Neuronal stem cell (in vitro differentiated cells): Measurements from ENCODE around the gene ZNF488.

Source experiments
- DNase-seq: peaks from one replicate; pipeline ENCODE4 v3.0.0-alpha.2; 2013; ENCODE audit warnings: low spot score
- H2AFZ ChIP-seq: one replicate; pipeline ENCODE4 v1.6.1; 2013; ENCODE audit warnings: mild to moderate bottlenecking, low read length, inconsistent platforms
- H2AK5ac ChIP-seq: 2 replicates; pipeline ENCODE4 v1.6.1; 2013; ENCODE audit warnings: low read depth, mild to moderate bottlenecking, inconsistent platforms, low read length, moderate library complexity, mixed read lengths
- H2BK120ac ChIP-seq: 2 replicates; pipeline ENCODE4 v1.6.1; 2013; ENCODE audit warnings: low read depth, mild to moderate bottlenecking, inconsistent platforms, low read length, moderate library complexity, mixed read lengths
- H2BK12ac ChIP-seq: one replicate; pipeline ENCODE4 v1.6.1; 2013; ENCODE audit warnings: low read length, inconsistent platforms
- H2BK15ac ChIP-seq: 2 replicates; pipeline ENCODE4 v1.6.1; 2013; ENCODE audit warnings: mild to moderate bottlenecking, low read length, inconsistent platforms, mixed read lengths
- H2BK5ac ChIP-seq: one replicate; pipeline ENCODE4 v1.6.1; 2013; ENCODE audit warnings: inconsistent platforms, mild to moderate bottlenecking, low read length, moderate library complexity
- H3K14ac ChIP-seq: one replicate; pipeline ENCODE4 v1.6.1; 2013; ENCODE audit warnings: low read length, inconsistent platforms
- H3K18ac ChIP-seq: 2 replicates; pipeline ENCODE4 v1.6.1; 2013; ENCODE audit warnings: low read length, inconsistent platforms
- H3K23ac ChIP-seq: 2 replicates; pipeline ENCODE4 v1.6.1; 2013; ENCODE audit warnings: low read depth, mild to moderate bottlenecking, mixed read lengths, low read length, inconsistent platforms; ENCODE audit not compliant: poor library complexity
- H3K27ac ChIP-seq: replicated peaks from 3 replicates; pipeline ENCODE4 v1.5.1; 2013; ENCODE audit warnings: low read length, inconsistent platforms
- H3K27me3 ChIP-seq, 3 experiments: 2 replicates each; pipeline ENCODE4 v1.6.1; 2013; ENCODE audit warnings: low read length in 3 of 3, mild to moderate bottlenecking in 2 of 3, inconsistent platforms in 1 of 3, low read depth in 1 of 3, mixed read lengths in 1 of 3, moderate library complexity in 1 of 3; ENCODE audit not compliant: control insufficient read depth in 3 of 3, insufficient read depth in 3 of 3
- H3K36me3 ChIP-seq, 2 donors: replicated peaks in 1 of 2; 2 replicates each; pipeline ENCODE4 v1.6.1; 2013; ENCODE audit warnings: low read length in 2 of 2; ENCODE audit not compliant: control insufficient read depth in 2 of 2, insufficient read depth in 2 of 2
- H3K4ac ChIP-seq: 2 replicates; pipeline ENCODE4 v1.6.1; 2013; ENCODE audit warnings: inconsistent platforms, mild to moderate bottlenecking, low read length, moderate library complexity
- H3K4me1 ChIP-seq, 2 donors: 1 replicate in 1 of 2; 2 replicates in 1 of 2; pipeline ENCODE4 v1.6.1; 2013; ENCODE audit warnings: low read length in 2 of 2, low read depth in 1 of 2; ENCODE audit not compliant: control insufficient read depth in 2 of 2, insufficient read depth in 1 of 2
- H3K4me2 ChIP-seq: one replicate; pipeline ENCODE4 v1.6.1; 2013; ENCODE audit warnings: mild to moderate bottlenecking, low read length, inconsistent platforms; ENCODE audit not compliant: insufficient read depth, poor library complexity, severe bottlenecking
- H3K4me3 ChIP-seq, 2 donors: 2 replicates each; pipeline ENCODE4 v1.5.1; 2013; ENCODE audit warnings: low read length in 2 of 2, mild to moderate bottlenecking in 2 of 2, inconsistent platforms in 1 of 2, moderate library complexity in 1 of 2
- H3K79me1 ChIP-seq: one replicate; pipeline ENCODE4 v1.6.1; 2013; ENCODE audit warnings: low read depth, mild to moderate bottlenecking, inconsistent platforms, low read length, moderate library complexity
- H3K9ac ChIP-seq: one replicate; pipeline ENCODE4 v1.6.1; 2013; ENCODE audit warnings: mild to moderate bottlenecking, low read depth, low read length, inconsistent platforms; ENCODE audit not compliant: poor library complexity
- H3K9me3 ChIP-seq, 2 donors: replicated peaks in 1 of 2; 2 replicates each; pipeline versions ENCODE3 to v1.6.1; 2013; ENCODE audit warnings: low read length in 2 of 2, mild to moderate bottlenecking in 2 of 2, inconsistent platforms in 1 of 2, low read depth in 1 of 2, mixed read lengths in 1 of 2, moderate library complexity in 1 of 2; ENCODE audit not compliant: control insufficient read depth in 2 of 2, insufficient read depth in 1 of 2
- H4K8ac ChIP-seq: one replicate; pipeline ENCODE4 v1.6.1; 2013; ENCODE audit warnings: low read depth, mild to moderate bottlenecking, inconsistent platforms, low read length, moderate library complexity
- H4K91ac ChIP-seq: one replicate; pipeline ENCODE4 v1.6.1; 2013; ENCODE audit warnings: low read length, low read depth, mild to moderate bottlenecking, inconsistent platforms; ENCODE audit not compliant: poor library complexity
- WGBS, 2 donors: extraction: QIAGEN DNeasy Blood & Tissue Kit; methylation state at CpG; one replicate each; pipeline ENCODE4 v1.1.7; 2013; ENCODE audit warnings: missing lambda C conversion rate in 2 of 2, mixed read lengths in 1 of 2; ENCODE audit not compliant: insufficient read length in 2 of 2, insufficient replicate concordance in 1 of 2; ENCODE audit errors: extremely low coverage in 2 of 2; 5-methylcytosine and 5-hydroxymethylcytosine counted together

Gene ZNF488

DNA sequence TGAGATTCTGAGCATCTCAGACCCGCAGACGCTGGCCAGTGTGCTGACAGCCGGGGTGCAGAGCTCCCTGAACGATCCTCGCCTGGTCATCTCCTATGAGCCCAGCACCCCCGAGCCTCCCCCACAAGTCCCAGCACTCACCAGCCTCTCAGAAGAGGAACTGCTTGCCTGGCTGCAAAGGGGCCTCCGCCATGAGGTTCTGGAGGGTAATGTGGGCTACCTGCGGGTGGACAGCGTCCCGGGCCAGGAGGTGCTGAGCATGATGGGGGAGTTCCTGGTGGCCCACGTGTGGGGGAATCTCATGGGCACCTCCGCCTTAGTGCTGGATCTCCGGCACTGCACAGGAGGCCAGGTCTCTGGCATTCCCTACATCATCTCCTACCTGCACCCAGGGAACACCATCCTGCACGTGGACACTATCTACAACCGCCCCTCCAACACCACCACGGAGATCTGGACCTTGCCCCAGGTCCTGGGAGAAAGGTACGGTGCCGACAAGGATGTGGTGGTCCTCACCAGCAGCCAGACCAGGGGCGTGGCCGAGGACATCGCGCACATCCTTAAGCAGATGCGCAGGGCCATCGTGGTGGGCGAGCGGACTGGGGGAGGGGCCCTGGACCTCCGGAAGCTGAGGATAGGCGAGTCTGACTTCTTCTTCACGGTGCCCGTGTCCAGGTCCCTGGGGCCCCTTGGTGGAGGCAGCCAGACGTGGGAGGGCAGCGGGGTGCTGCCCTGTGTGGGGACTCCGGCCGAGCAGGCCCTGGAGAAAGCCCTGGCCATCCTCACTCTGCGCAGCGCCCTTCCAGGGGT, 35.2 kb downstream of the ZNF488 start:
- Histone ChIP-seq H3K18ac (peak overlapping the region; percentile 36), H3K79me1 (no peaks in the 10 kb centered on the region), H3K4me1 (no peaks in the 10 kb centered on the region), H3K27me3 (peaks cover 0 to 8% (median 0%) of the 10 kb centered on the region in 3 experiments), H2AK5ac (no peak overlapping the region), H3K36me3 (no peaks in the 10 kb centered on the region), H2BK15ac (no peak overlapping the region), H4K91ac (no peak overlapping the region), H2BK5ac (no peak overlapping the region), H2BK120ac (no peak overlapping the region), H3K4me3 (no peak overlapping the region), H2AFZ (no peak overlapping the region), H3K9ac (peak overlapping the region; percentile 63), H3K9me3 (peaks cover 0 to 1% of the 10 kb centered on the region in 2 donors), H2BK12ac (no peak overlapping the region), H3K23ac (no peak overlapping the region), H3K4me2 (no peak overlapping the region), H3K14ac (no peak overlapping the region), H3K4ac (no peak overlapping the region), H3K27ac (no peak overlapping the region), H4K8ac (peak overlapping the region; percentile 6)
- no peak for DNase-seq
- no CpG with 5 or more reads among the region's 36 CpGs for WGBS, 2 donors

DNA sequence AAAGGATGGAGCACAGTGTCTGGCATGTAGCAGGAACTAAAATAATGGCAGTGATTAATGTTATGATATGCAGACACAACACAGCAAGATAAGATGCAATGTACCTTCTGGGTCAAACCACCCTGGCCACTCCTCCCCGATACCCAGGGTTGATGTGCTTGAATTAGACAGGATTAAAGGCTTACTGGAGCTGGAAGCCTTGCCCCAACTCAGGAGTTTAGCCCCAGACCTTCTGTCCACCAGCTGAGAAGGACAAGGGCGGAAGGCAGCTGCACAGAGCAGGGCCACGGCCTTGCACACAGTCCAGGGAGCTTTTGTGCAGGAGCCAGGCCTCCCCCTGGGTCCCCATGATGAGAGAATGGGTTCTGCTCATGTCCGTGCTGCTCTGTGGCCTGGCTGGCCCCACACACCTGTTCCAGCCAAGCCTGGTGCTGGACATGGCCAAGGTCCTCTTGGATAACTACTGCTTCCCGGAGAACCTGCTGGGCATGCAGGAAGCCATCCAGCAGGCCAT, 35.9 kb downstream of the ZNF488 start, which contains the start of gene RBP3:
TSS of gene RBP3 (plus strand) at position 226 of the 514 bp plus-strand sequence. CDS start at position 348, 122 bp downstream.
- no peak within 1 kb of the TSS for H3K4ac ChIP-seq
- H3K79me1 ChIP-seq, result no peaks in the 10 kb centered on the region
- DNase-seq, result no peak
- peaks cover 0 to 1% of the 10 kb centered on the region in 2 donors for H3K9me3 ChIP-seq
- no peak within 1 kb of the TSS for H2BK15ac ChIP-seq
- H3K36me3 ChIP-seq, result no peaks in the 10 kb centered on the region
- H3K18ac ChIP-seq, result peak within 1 kb of the TSS; percentile 36
- WGBS, 2 donors, result no CpG with 5 or more reads among the region's 5 CpGs
- no peak within 1 kb of the TSS for H2BK120ac ChIP-seq
- no peak within 1 kb of the TSS for H2BK12ac ChIP-seq
- H2AK5ac ChIP-seq, result no peak within 1 kb of the TSS
- H3K27ac ChIP-seq, result no peak within 1 kb of the TSS
- no peak within 1 kb of the TSS for H4K91ac ChIP-seq
- H3K14ac ChIP-seq, result no peak within 1 kb of the TSS
- H3K27me3 ChIP-seq, result peaks cover 0 to 7% (median 0%) of the 10 kb centered on the region in 3 experiments
- H4K8ac ChIP-seq, result peak within 1 kb of the TSS; percentile 6
- H3K23ac ChIP-seq, result no peak within 1 kb of the TSS
- no peak within 1 kb of the TSS for H2BK5ac ChIP-seq
- H3K4me1 ChIP-seq, result no peaks in the 10 kb centered on the region
- no peak within 1 kb of the TSS for H3K4me2 ChIP-seq
- H2AFZ ChIP-seq, result no peak within 1 kb of the TSS
- peak within 1 kb of the TSS; percentile 63 for H3K9ac ChIP-seq
- H3K4me3 ChIP-seq, result no peak within 1 kb of the TSS

- Histone ChIP-seq H3K4me3 (no peak overlapping the region), H3K4me1 (no peaks in the 10 kb centered on the region), H2BK120ac (no peak overlapping the region), H2BK15ac (no peak overlapping the region), H3K27me3 (peaks cover 0 to 3% (median 0%) of the 10 kb centered on the region in 3 experiments), H2AFZ (no peak overlapping the region), H2BK12ac (no peak overlapping the region), H3K23ac (no peak overlapping the region), H3K9ac (no peak overlapping the region), H3K4me2 (no peak overlapping the region), H3K36me3 (no peaks in the 10 kb centered on the region), H4K8ac (no peak overlapping the region), H2AK5ac (no peak overlapping the region), H3K79me1 (no peaks in the 10 kb centered on the region), H3K4ac (no peak overlapping the region), H3K14ac (no peak overlapping the region), H3K9me3 (peaks cover 0 to 1% of the 10 kb centered on the region in 2 donors), H3K27ac (no peak overlapping the region), H3K18ac (no peak overlapping the region), H4K91ac (no peak overlapping the region), H2BK5ac (no peak overlapping the region)
- WGBS, 2 donors, result no CpG with 5 or more reads among the region's 4 CpGs
- no peak for DNase-seq
These were observed 36.8 kb downstream of the ZNF488 start for GRCh38 chr10:47347303-47347675.

GRCh38 chr10:47346581-47347302, 37.4 kb downstream of the ZNF488 start:
- Histone ChIP-seq H3K27ac (no peak overlapping the region), H2BK5ac (no peak overlapping the region), H3K4me1 (no peaks in the 10 kb centered on the region), H3K14ac (no peak overlapping the region), H2AK5ac (no peak overlapping the region), H2BK15ac (no peak overlapping the region), H2AFZ (no peak overlapping the region), H3K18ac (no peak overlapping the region), H2BK120ac (no peak overlapping the region), H3K4ac (no peak overlapping the region), H3K4me2 (no peak overlapping the region), H3K9me3 (peaks cover 0 to 1% of the 10 kb centered on the region in 2 donors), H3K27me3 (peaks cover 0 to 3% (median 0%) of the 10 kb centered on the region in 3 experiments), H3K4me3 (no peak overlapping the region), H3K36me3 (no peaks in the 10 kb centered on the region), H3K23ac (no peak overlapping the region), H3K9ac (no peak overlapping the region), H2BK12ac (no peak overlapping the region), H4K8ac (no peak overlapping the region), H3K79me1 (no peaks in the 10 kb centered on the region), H4K91ac (no peak overlapping the region)
- no peak for DNase-seq
- no CpG with 5 or more reads among the region's 13 CpGs for WGBS, 2 donors
